ENCODE data around the gene TIMM8A.

- TF ChIP-seq GATA3 (IDR thresholded peaks at IDR 0.05; ENCODE audit: low read depth, low read length) (no peak), GATA2 (IDR thresholded peaks at IDR 0.05; ENCODE audit: low read depth, low read length) (no peak)
Observed at GRCh38 chrX:101348452-101349192, at the start of gene TIMM8A.
